ENCODE measurements around the gene SCGN.

DNA sequence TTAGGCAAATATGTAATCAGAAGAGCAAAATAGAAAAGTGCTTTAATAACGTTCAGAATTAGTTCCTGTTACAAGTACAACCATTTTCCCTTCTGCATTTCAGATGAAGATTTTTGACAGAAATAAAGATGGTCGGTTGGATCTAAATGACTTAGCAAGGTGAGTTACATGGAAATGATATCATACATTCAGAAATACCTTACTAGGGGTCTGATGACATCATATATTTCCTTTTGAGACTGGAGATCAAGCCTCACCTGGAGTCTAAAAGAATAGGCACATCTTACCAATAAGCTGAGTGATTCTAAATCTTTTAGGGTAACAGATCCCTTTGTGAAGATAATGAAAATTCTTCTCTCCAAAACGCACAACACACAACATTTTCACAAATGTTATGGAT is 29.8 kb downstream of the SCGN start:
- TF ChIP-seq, protein P1, sequence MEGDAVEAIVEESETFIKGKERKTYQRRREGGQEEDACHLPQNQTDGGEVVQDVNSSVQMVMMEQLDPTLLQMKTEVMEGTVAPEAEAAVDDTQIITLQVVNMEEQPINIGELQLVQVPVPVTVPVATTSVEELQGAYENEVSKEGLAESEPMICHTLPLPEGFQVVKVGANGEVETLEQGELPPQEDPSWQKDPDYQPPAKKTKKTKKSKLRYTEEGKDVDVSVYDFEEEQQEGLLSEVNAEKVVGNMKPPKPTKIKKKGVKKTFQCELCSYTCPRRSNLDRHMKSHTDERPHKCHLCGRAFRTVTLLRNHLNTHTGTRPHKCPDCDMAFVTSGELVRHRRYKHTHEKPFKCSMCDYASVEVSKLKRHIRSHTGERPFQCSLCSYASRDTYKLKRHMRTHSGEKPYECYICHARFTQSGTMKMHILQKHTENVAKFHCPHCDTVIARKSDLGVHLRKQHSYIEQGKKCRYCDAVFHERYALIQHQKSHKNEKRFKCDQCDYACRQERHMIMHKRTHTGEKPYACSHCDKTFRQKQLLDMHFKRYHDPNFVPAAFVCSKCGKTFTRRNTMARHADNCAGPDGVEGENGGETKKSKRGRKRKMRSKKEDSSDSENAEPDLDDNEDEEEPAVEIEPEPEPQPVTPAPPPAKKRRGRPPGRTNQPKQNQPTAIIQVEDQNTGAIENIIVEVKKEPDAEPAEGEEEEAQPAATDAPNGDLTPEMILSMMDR (IDR thresholded peaks at IDR 0.05 in 8 of 11, conservative IDR thresholded peaks at IDR 0.05 in 3 of 11): no peak
- TF ChIP-seq POLR2A (IDR thresholded peaks at IDR 0.05): no peak
- no peak for TF ChIP-seq POLR2AphosphoS5 (IDR thresholded peaks at IDR 0.05)
